ENCODE measurements around the gene ALPL. TPM values are rescaled to one million over a fixed set of nuclear protein-coding genes. Genes with fewer than 3 reads are reported as not detected.

Gene ALPL
- total and polyA plus RNA-seq, 2 of the 4 experiments (the other 2 are of a cell fraction), result 0.54 to 2.2 TPM

- Histone ChIP-seq H3K23ac (ENCODE audit: low read depth, low read length) (no peak overlapping the region), H4K91ac (ENCODE audit: insufficient read depth, low read depth, low read length) (no peak overlapping the region), H3K9me1 (ENCODE audit: insufficient read depth, low read length) (no peaks in the 10 kb centered on the region), H2AFZ (replicated peaks; ENCODE audit: low read length, poor library complexity) (no peak overlapping the region), H3K27me3 (ENCODE audit: control insufficient read depth, insufficient read depth, low read length) (0 out of 2 replicates have a peak, but pooled peaks cover 2% of the 10 kb centered on the region), H3K9ac (ENCODE audit: low read depth, low read length) (no peak overlapping the region), H2AK5ac (ENCODE audit: low read depth, low read length) (no peak overlapping the region), H3K4me3 (ENCODE audit: insufficient read depth, low read depth, low read length) (no peak overlapping the region), H4K20me1 (ENCODE audit: insufficient read depth, low read length) (no peaks in the 10 kb centered on the region), H3K56ac (ENCODE audit: extremely low read depth, insufficient read depth, low read length) (no peak overlapping the region), H3K14ac (replicated peaks; ENCODE audit: low read depth, low read length) (no peak overlapping the region), H2BK5ac (ENCODE audit: low read depth, low read length, poor library complexity, severe bottlenecking) (no peak overlapping the region), H2BK20ac (ENCODE audit: low read depth, low read length) (no peak overlapping the region), H3K79me1 (ENCODE audit: low read depth in 1 of 2, low read length in 2 of 2) (no peaks in the 10 kb centered on the region), H3K4me1 (ENCODE audit: control insufficient read depth, insufficient read depth, low read length) (no peaks in the 10 kb centered on the region; the same call in 1 of the 2 replicates), H3K4me2 (ENCODE audit: low read depth, low read length) (no peak overlapping the region), H3K4ac (ENCODE audit: low read depth, low read length) (no peak overlapping the region), H4K8ac (ENCODE audit: low read depth in 2 of 2, low read length in 2 of 2) (no peak overlapping the region), H2BK15ac (ENCODE audit: low read depth, low read length) (no peak overlapping the region), H3K9me3 (ENCODE audit: control insufficient read depth, insufficient read depth, low read length) (no peaks in the 10 kb centered on the region), H3K18ac (ENCODE audit: low read depth, low read length) (no peak overlapping the region), H3K27ac (ENCODE audit: insufficient read depth, low read length) (no peak overlapping the region), H3K36me3 (ENCODE audit: control insufficient read depth, insufficient read depth, low read length) (no peaks in the 10 kb centered on the region), H2BK120ac (ENCODE audit: low read depth, low read length) (no peak overlapping the region), H2AK9ac (replicated peaks; ENCODE audit: low read depth, low read length, poor library complexity) (no peak overlapping the region), H4K5ac (ENCODE audit: low read depth, low read length) (no peak overlapping the region)
- intact Hi-C loops (cut with micrococcal nuclease) (no loop called here), dilution Hi-C loops (cut with HindIII; ENCODE audit: low sequenced_read_pairs, unreplicated experiment) (no loop called here), in situ Hi-C loops (cut with MboI; ENCODE audit: low sequenced_read_pairs) (no loop called here)
- no peak for DNase-seq
- ATAC-seq (ENCODE audit: low read depth), result no peak
- BruUV-seq (replicated peaks), result no TSS peak
- WGBS, 2 experiments (ENCODE audit: extremely low coverage in 2 of 2, insufficient read length in 1 of 2), result no CpG with 5 or more reads among the region's 5 CpGs
- TF ChIP-seq POLR2A (IDR thresholded peaks at IDR 0.05; ENCODE audit: low read depth, low read length), result no peak
- TF ChIP-seq MAZ (IDR thresholded peaks at IDR 0.05; ENCODE audit: borderline replicate concordance, low read depth, low read length), result no peak
- no peak for TF ChIP-seq CHD1 (IDR thresholded peaks at IDR 0.05; ENCODE audit: low read depth, low read length)
- no peak for TF ChIP-seq USF2 (IDR thresholded peaks at IDR 0.05; ENCODE audit: low read depth, low read length)
- TF ChIP-seq CEBPB (IDR thresholded peaks at IDR 0.05; ENCODE audit: low read depth, low read length), result no peak
- no peak for TF ChIP-seq FOS (IDR thresholded peaks at IDR 0.05; ENCODE audit: low read depth, low read length)
- no peak for TF ChIP-seq RFX5 (IDR thresholded peaks at IDR 0.05; ENCODE audit: low read depth, low read length)
- TF ChIP-seq MXI1 (IDR thresholded peaks at IDR 0.05; ENCODE audit: borderline replicate concordance, low read depth, low read length), result no peak
- TF ChIP-seq NFE2L2 (IDR thresholded peaks at IDR 0.05; ENCODE audit: low read depth, low read length), result no peak
- no peak for TF ChIP-seq RAD21 (IDR thresholded peaks at IDR 0.05; ENCODE audit: low read length)
- no peak for TF ChIP-seq MAFK (IDR thresholded peaks at IDR 0.05; ENCODE audit: low read depth, low read length)
- no peak for TF ChIP-seq BHLHE40 (IDR thresholded peaks at IDR 0.05; ENCODE audit: low read depth, low read length)
- no peak for TF ChIP-seq CTCF (conservative IDR thresholded peaks at IDR 0.05; ENCODE audit: low read depth, low read length)
- TF ChIP-seq ELK1 (IDR thresholded peaks at IDR 0.05; ENCODE audit: borderline replicate concordance, low read depth, low read length), result no peak
- TF ChIP-seq SMC3 (IDR thresholded peaks at IDR 0.05; ENCODE audit: low read depth, low read length), result no peak
- TF ChIP-seq RCOR1 (IDR thresholded peaks at IDR 0.05; ENCODE audit: insufficient replicate concordance, low read length), result no peak
- ChIA-PET CTCF (no interaction called here), POLR2A (ENCODE audit: unreplicated experiment) (no interaction called here)
These were observed 50.8 kb downstream of the ALPL start for GRCh38 chr1:21559788-21560567.

All from IMR-90 (cell line).